ENCODE measurements around the gene GNGT2.
A peak's percentile ranks its signal among the peaks of the same experiment; 100 is the strongest.

GNGT2 gene

GRCh38 chr17:49244839-49245238 is 34.5 kb upstream of the GNGT2 start:
- no peak for TF ChIP-seq Cebpa-rat (IDR thresholded peaks at IDR 0.05)
- Histone ChIP-seq H3K36me3 (no peaks in the 10 kb centered on the region), H3K27ac (no peak overlapping the region), H3K4me3 (no peak overlapping the region), H4K20me1 (no peaks in the 10 kb centered on the region), H3K9me3 (no peaks in the 10 kb centered on the region), H3K4me1 (peaks cover 27% of the 10 kb centered on the region), H3K4me2 (no peak overlapping the region), H3K27me3 (no peaks in the 10 kb centered on the region), H3K9ac (no peak overlapping the region)

- Histone ChIP-seq H3K36me3 (no peaks in the 10 kb centered on the region), H3K9ac (no peak overlapping the region), H3K4me2 (no peak overlapping the region), H4K20me1 (no peaks in the 10 kb centered on the region), H3K4me3 (no peak overlapping the region), H3K27me3 (no peaks in the 10 kb centered on the region), H3K27ac (no peak overlapping the region), H3K4me1 (peaks cover 7% of the 10 kb centered on the region), H3K9me3 (no peaks in the 10 kb centered on the region)
- no peak for TF ChIP-seq Cebpa-rat (IDR thresholded peaks at IDR 0.05)
Measured at GRCh38 chr17:49242813-49243212, 32.4 kb upstream of the GNGT2 start.

GRCh38 chr17:49241692-49242397 is 31.5 kb upstream of the GNGT2 start:
- TF ChIP-seq Cebpa-rat (IDR thresholded peaks at IDR 0.05): no peak

GRCh38 chr17:49241040-49241439 is 30.7 kb upstream of the GNGT2 start:
- Histone ChIP-seq H3K4me3 (no peak overlapping the region), H3K9ac (no peak overlapping the region), H3K9me3 (no peaks in the 10 kb centered on the region), H3K4me2 (no peak overlapping the region), H4K20me1 (no peaks in the 10 kb centered on the region), H3K27me3 (no peaks in the 10 kb centered on the region), H3K4me1 (no peaks in the 10 kb centered on the region), H3K36me3 (no peaks in the 10 kb centered on the region), H3K27ac (no peak overlapping the region)
- no peak for TF ChIP-seq Cebpa-rat (IDR thresholded peaks at IDR 0.05)

More at GRCh38 chr17:49241692-49242397, 31.5 kb upstream of the GNGT2 start:
- Histone ChIP-seq H3K4me2 (no peak overlapping the region), H3K9ac (no peak overlapping the region), H3K27me3 (no peaks in the 10 kb centered on the region), H3K36me3 (no peaks in the 10 kb centered on the region), H4K20me1 (no peaks in the 10 kb centered on the region), H3K9me3 (no peaks in the 10 kb centered on the region), H3K27ac (no peak overlapping the region), H3K4me1 (no peaks in the 10 kb centered on the region), H3K4me3 (no peak overlapping the region)

GRCh38 chr17:49240619-49241018 is 30.2 kb upstream of the GNGT2 start:
- H3K4me3 ChIP-seq: no peak overlapping the region
- H3K27me3 ChIP-seq: no peaks in the 10 kb centered on the region
- no peak for TF ChIP-seq Cebpa-rat (IDR thresholded peaks at IDR 0.05)

GRCh38 chr17:49239963-49240362 is 29.6 kb upstream of the GNGT2 start:
- no peak overlapping the region for H3K27ac ChIP-seq
- H3K4me3 ChIP-seq: no peak overlapping the region
- H3K27me3 ChIP-seq: no peaks in the 10 kb centered on the region
- H4K20me1 ChIP-seq: no peaks in the 10 kb centered on the region
- H3K4me1 ChIP-seq: no peaks in the 10 kb centered on the region
- no peaks in the 10 kb centered on the region for H3K36me3 ChIP-seq
- no peak overlapping the region for H3K9ac ChIP-seq
- H3K9me3 ChIP-seq: no peaks in the 10 kb centered on the region
- H3K4me2 ChIP-seq: no peak overlapping the region
- TF ChIP-seq Cebpa-rat (IDR thresholded peaks at IDR 0.05): no peak

More at GRCh38 chr17:49240619-49241018, 30.2 kb upstream of the GNGT2 start:
- Histone ChIP-seq H3K4me2 (no peak overlapping the region), H3K9me3 (no peaks in the 10 kb centered on the region), H3K4me1 (no peaks in the 10 kb centered on the region), H3K36me3 (no peaks in the 10 kb centered on the region), H3K27ac (no peak overlapping the region), H4K20me1 (no peaks in the 10 kb centered on the region), H3K9ac (no peak overlapping the region)

- no peak for TF ChIP-seq Cebpa-rat (IDR thresholded peaks at IDR 0.05)
- H3K27me3 ChIP-seq: peaks cover 10% of the 10 kb centered on the region
- no peaks in the 10 kb centered on the region for H3K9me3 ChIP-seq
- no peak overlapping the region for H3K4me2 ChIP-seq
- H3K4me3 ChIP-seq: no peak overlapping the region
- no peaks in the 10 kb centered on the region for H4K20me1 ChIP-seq
- H3K27ac ChIP-seq: no peak overlapping the region
- H3K4me1 ChIP-seq: peaks cover 5% of the 10 kb centered on the region
- no peaks in the 10 kb centered on the region for H3K36me3 ChIP-seq
- no peak overlapping the region for H3K9ac ChIP-seq
Measured at GRCh38 chr17:49235896-49236295, 25.5 kb upstream of the GNGT2 start.

- Histone ChIP-seq H3K27ac (no peak overlapping the region), H3K4me1 (peaks cover 14% of the 10 kb centered on the region), H3K36me3 (no peaks in the 10 kb centered on the region), H3K27me3 (peaks cover 23% of the 10 kb centered on the region), H3K9me3 (no peaks in the 10 kb centered on the region), H3K9ac (no peak overlapping the region), H3K4me3 (no peak overlapping the region), H3K4me2 (no peak overlapping the region), H4K20me1 (no peaks in the 10 kb centered on the region)
- TF ChIP-seq Cebpa-rat (IDR thresholded peaks at IDR 0.05): no peak
Measured at GRCh38 chr17:49234509-49235080, 24.2 kb upstream of the GNGT2 start.

- Histone ChIP-seq H4K20me1 (no peaks in the 10 kb centered on the region; the same call in 1 of the 2 replicates), H3K9ac (no peak overlapping the region), H3K27ac (no peak overlapping the region), H3K27me3 (peaks cover 36% of the 10 kb centered on the region), H3K9me3 (no peaks in the 10 kb centered on the region), H3K4me2 (peak overlapping the region; percentile 99; the same call in 1 of the 2 replicates), H3K36me3 (no peaks in the 10 kb centered on the region), H3K4me3 (no peak overlapping the region), H3K4me1 (peaks cover 32% of the 10 kb centered on the region)
- no peak for TF ChIP-seq Cebpa-rat (IDR thresholded peaks at IDR 0.05)
Measured at GRCh38 chr17:49231563-49231894, 21.2 kb upstream of the GNGT2 start.

GRCh38 chr17:49230636-49231562 is 20.5 kb upstream of the GNGT2 start, which contains the start of gene PHOSPHO1:
Gene PHOSPHO1, minus strand, starts transcription at chr17:49230787. Its CDS starts 4,096 bp downstream, at chr17:49226691.
- H3K27ac ChIP-seq: no peak within 1 kb of the TSS
- no peaks in the 10 kb centered on the region; the same call in 1 of the 2 replicates for H4K20me1 ChIP-seq
- H3K27me3 ChIP-seq: peaks cover 42% of the 10 kb centered on the region
- peaks cover 32% of the 10 kb centered on the region for H3K4me1 ChIP-seq
- H3K9ac ChIP-seq: peak within 1 kb of the TSS; percentile 48; the same call in 1 of the 2 replicates
- TF ChIP-seq Cebpa-rat (IDR thresholded peaks at IDR 0.05): no peak
- peak within 1 kb of the TSS; percentile 70 for H3K4me3 ChIP-seq
- H3K9me3 ChIP-seq: no peaks in the 10 kb centered on the region
- no peaks in the 10 kb centered on the region for H3K36me3 ChIP-seq
- peak within 1 kb of the TSS; percentile 99 for H3K4me2 ChIP-seq

All from BLaER1 (cell line).